HG02870 (cell line): ENCODE results near the gene PPP1R36.
"Not testable (repeated sequence)": the region's sequence is repeated elsewhere in the genome, so short reads cannot be mapped to it uniquely, and the experiment has no call there.

Experiments used
- ATAC-seq: cut with Tn5 transposase; IDR thresholded peaks from one replicate; pipeline ENCODE4 v1.9.1; 2021; ENCODE audit warnings: mild to moderate bottlenecking, moderate library complexity; ENCODE audit not compliant: unreplicated experiment

Gene PPP1R36

GRCh38 chr14:64611358-64612020 is 61.7 kb downstream of the PPP1R36 start:
- no peak for ATAC-seq

GRCh38 chr14:64612021-64612380 is 62.2 kb downstream of the PPP1R36 start:
- ATAC-seq = no peak

GRCh38 chr14:64612971-64613666 is 63.4 kb downstream of the PPP1R36 start:
- ATAC-seq = no peak

GRCh38 chr14:64614166-64614565 is 64.4 kb downstream of the PPP1R36 start:
- no peak for ATAC-seq

GRCh38 chr14:64614805-64615391 is 65.1 kb downstream of the PPP1R36 start:
- no peak for ATAC-seq

- not testable (repeated sequence) for ATAC-seq
These were observed 68.2 kb downstream of the PPP1R36 start for GRCh38 chr14:64617872-64618408.

GRCh38 chr14:64620910-64621309 is 71.1 kb downstream of the PPP1R36 start:
- no peak for ATAC-seq

GRCh38 chr14:64623554-64624165 is 73.9 kb downstream of the PPP1R36 start:
- no peak for ATAC-seq

GRCh38 chr14:64625386-64626232 is 75.8 kb downstream of the PPP1R36 start:
- ATAC-seq = no peak

GRCh38 chr14:64628940-64629408 is 79.2 kb downstream of the PPP1R36 start:
- no peak for ATAC-seq

- no peak for ATAC-seq
These were observed 81.0 kb downstream of the PPP1R36 start for GRCh38 chr14:64630778-64631177.

GRCh38 chr14:64631222-64631621 is 81.5 kb downstream of the PPP1R36 start:
- ATAC-seq = not testable (repeated sequence)

- ATAC-seq = no peak
These were observed 82.3 kb downstream of the PPP1R36 start for GRCh38 chr14:64632056-64632455.

GRCh38 chr14:64634558-64634957 is 84.8 kb downstream of the PPP1R36 start:
- no peak for ATAC-seq

- no peak for ATAC-seq
These were observed 86.6 kb downstream of the PPP1R36 start for GRCh38 chr14:64636208-64636979.

- ATAC-seq = no peak
These were observed 87.2 kb downstream of the PPP1R36 start for GRCh38 chr14:64636980-64637429.

GRCh38 chr14:64637735-64638473 is 88.1 kb downstream of the PPP1R36 start:
- no peak for ATAC-seq

- ATAC-seq = no peak
These were observed 88.9 kb downstream of the PPP1R36 start for GRCh38 chr14:64638625-64639024.
